Measurements from ENCODE around the gene SORCS2.

DNA sequence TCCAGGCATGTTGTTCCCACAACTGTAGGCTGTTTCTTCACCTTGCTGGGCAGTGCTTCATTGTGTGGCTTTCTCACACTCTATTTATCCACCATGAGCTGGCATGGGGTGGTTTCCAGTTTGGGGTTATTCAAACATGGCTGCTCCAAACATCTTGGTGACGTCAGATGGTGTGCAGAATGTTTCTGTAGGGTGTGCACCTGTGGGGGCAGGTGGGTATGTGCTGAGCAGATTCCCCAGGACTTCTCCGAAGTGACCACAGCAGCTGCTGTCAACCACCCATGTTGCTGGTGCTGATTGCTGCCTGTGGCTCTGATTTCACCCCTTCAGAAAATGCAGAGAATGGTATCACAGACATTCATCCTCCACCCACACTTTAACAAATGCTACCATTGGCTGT lies 247.4 kb downstream of the SORCS2 start:
- TF ChIP-seq EZH2phosphoT487 (IDR thresholded peaks at IDR 0.05; ENCODE audit: insufficient read depth, low read depth): no peak
- no peak for TF ChIP-seq EZH2 (IDR thresholded peaks at IDR 0.05; ENCODE audit: insufficient read depth, poor library complexity, severe bottlenecking)

All from GM23248 (cell line).